IMR-90 (cell line): Measurements from ENCODE around the gene DMAC2L.

ENCODE experiments used
- BHLHE40 ChIP-seq: fragments of 150-350 bp; IDR thresholded peaks from 2 replicates; pipeline ENCODE4 v1.6.1; 2016; ENCODE audit warnings: mild to moderate bottlenecking, low read depth, low read length
- CEBPB ChIP-seq: IDR thresholded peaks from 2 replicates; pipeline ENCODE4 v1.6.1; 2012; ENCODE audit warnings: low read depth, low read length, improper control_type of control experiment
- FOS ChIP-seq: fragments of 150-350 bp; IDR thresholded peaks from 2 replicates; pipeline ENCODE4 v1.6.1; 2016; ENCODE audit warnings: low read depth, low read length
- MXI1 ChIP-seq: IDR thresholded peaks from 2 replicates; pipeline ENCODE4 v1.6.1; 2012; ENCODE audit warnings: low read depth, mild to moderate bottlenecking, low read length, moderate library complexity, borderline replicate concordance
- POLR2A ChIP-seq: IDR thresholded peaks from 2 replicates; pipeline ENCODE4 v1.6.1; 2012; ENCODE audit warnings: mild to moderate bottlenecking, low read depth, low read length
- RAD21 ChIP-seq: IDR thresholded peaks from 2 replicates; pipeline ENCODE4 v1.6.1; 2012; ENCODE audit warnings: low read length, improper control_type of control experiment
- RFX5 ChIP-seq: IDR thresholded peaks from 2 replicates; pipeline ENCODE4 v1.8.0; 2012; ENCODE audit warnings: low read depth, mild to moderate bottlenecking, low read length, moderate library complexity
- SMC3 ChIP-seq: fragments of 150-350 bp; IDR thresholded peaks from 2 replicates; pipeline ENCODE4 v1.6.1; 2016; ENCODE audit warnings: low read depth, mild to moderate bottlenecking, antibody characterized with exemption, low read length, moderate library complexity
- TF ChIP-seq, protein P1 (sequence below): conservative IDR thresholded peaks from 2 replicates; pipeline ENCODE4 v1.5.1; 2012; ENCODE audit warnings: mild to moderate bottlenecking, low read depth, low read length, improper control_type of control experiment
- TF ChIP-seq, protein P2 (sequence below): fragments of 150-350 bp; IDR thresholded peaks from 2 replicates; pipeline ENCODE4 v1.6.1; 2017; ENCODE audit warnings: mild to moderate bottlenecking, antibody characterized with exemption, low read length, low read depth

DNA sequence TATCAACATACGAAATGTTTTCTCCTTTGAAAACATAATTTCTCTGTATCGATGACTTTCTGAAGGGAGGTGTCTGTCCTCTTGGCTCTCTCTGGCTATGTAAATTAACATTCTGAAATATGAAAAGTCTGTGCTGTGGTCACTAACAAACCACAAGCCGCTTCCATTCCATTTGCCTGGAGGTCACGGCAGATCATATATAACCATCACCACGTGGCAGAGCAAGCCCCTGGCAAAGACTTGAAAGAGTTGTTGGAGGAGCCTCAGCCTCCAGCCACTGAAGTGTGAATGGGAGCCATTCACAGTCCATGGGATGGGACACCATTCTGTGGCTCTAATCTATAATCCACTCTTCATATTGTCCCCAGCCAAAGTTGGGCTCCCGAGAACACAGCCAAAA is 45.0 kb downstream of the DMAC2L start:
- TF ChIP-seq, protein P1, sequence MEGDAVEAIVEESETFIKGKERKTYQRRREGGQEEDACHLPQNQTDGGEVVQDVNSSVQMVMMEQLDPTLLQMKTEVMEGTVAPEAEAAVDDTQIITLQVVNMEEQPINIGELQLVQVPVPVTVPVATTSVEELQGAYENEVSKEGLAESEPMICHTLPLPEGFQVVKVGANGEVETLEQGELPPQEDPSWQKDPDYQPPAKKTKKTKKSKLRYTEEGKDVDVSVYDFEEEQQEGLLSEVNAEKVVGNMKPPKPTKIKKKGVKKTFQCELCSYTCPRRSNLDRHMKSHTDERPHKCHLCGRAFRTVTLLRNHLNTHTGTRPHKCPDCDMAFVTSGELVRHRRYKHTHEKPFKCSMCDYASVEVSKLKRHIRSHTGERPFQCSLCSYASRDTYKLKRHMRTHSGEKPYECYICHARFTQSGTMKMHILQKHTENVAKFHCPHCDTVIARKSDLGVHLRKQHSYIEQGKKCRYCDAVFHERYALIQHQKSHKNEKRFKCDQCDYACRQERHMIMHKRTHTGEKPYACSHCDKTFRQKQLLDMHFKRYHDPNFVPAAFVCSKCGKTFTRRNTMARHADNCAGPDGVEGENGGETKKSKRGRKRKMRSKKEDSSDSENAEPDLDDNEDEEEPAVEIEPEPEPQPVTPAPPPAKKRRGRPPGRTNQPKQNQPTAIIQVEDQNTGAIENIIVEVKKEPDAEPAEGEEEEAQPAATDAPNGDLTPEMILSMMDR: no peak
- TF ChIP-seq RAD21 (no peak), MXI1 (no peak), RFX5 (no peak), POLR2A (no peak), SMC3 (no peak), BHLHE40 (no peak), FOS (no peak), CEBPB (no peak)
- TF ChIP-seq, protein P2, sequence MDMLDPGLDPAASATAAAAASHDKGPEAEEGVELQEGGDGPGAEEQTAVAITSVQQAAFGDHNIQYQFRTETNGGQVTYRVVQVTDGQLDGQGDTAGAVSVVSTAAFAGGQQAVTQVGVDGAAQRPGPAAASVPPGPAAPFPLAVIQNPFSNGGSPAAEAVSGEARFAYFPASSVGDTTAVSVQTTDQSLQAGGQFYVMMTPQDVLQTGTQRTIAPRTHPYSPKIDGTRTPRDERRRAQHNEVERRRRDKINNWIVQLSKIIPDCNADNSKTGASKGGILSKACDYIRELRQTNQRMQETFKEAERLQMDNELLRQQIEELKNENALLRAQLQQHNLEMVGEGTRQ: no peak
